Choroid plexus epithelial cell (primary cell): ENCODE measurements around the gene KRABD2.

Source experiments
- DNase-seq: peaks from one replicate; pipeline ENCODE4 v3.0.0-alpha.2; 2010; ENCODE audit warnings: low read depth
- H3K4me3 ChIP-seq: 2 replicates; pipeline ENCODE4 v1.5.1; 2011; ENCODE audit warnings: low read depth, mild to moderate bottlenecking, control low read depth, low read length, moderate library complexity
- TF ChIP-seq, protein P1 (sequence below): conservative IDR thresholded peaks from 2 replicates; pipeline ENCODE4 v1.5.1; 2011; ENCODE audit warnings: low read depth, mild to moderate bottlenecking, control low read depth, inconsistent platforms, low read length, moderate library complexity

The KRABD2 gene

DNA sequence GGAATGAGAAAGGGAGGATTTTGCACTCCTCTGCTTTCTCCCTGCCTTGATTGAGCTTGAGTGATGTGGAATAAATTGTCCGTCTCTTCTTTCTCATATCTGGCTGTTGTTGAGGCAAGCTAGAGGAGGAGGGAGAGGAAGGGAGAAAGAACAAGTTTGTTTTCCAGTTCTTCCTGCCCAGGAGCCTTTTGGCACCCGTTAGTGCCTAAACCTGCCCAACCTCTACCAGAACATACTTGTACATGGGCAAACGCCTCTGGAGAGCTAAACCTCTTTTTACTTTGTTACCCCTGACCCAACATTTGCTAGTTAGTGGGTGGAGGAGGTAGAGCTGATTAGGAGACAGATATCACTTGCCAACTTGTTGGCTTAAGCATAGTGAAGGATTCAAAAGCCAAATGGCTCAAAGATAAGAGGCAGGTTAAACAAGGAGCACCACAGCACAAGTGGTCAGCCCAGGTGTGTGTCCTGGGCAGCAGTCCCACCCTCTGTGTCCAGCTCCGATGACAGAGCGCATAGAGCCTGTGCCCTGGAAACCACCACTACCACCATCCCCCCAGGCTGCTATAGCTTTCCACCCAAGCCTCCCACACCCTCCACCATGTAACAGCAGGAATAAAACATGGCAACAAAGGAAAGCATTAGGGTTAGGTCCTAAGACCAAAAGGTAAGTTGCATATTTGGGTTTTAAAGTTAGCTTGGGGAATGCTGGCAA, 30.4 kb downstream of the KRABD2 start:
- TF ChIP-seq, protein P1, sequence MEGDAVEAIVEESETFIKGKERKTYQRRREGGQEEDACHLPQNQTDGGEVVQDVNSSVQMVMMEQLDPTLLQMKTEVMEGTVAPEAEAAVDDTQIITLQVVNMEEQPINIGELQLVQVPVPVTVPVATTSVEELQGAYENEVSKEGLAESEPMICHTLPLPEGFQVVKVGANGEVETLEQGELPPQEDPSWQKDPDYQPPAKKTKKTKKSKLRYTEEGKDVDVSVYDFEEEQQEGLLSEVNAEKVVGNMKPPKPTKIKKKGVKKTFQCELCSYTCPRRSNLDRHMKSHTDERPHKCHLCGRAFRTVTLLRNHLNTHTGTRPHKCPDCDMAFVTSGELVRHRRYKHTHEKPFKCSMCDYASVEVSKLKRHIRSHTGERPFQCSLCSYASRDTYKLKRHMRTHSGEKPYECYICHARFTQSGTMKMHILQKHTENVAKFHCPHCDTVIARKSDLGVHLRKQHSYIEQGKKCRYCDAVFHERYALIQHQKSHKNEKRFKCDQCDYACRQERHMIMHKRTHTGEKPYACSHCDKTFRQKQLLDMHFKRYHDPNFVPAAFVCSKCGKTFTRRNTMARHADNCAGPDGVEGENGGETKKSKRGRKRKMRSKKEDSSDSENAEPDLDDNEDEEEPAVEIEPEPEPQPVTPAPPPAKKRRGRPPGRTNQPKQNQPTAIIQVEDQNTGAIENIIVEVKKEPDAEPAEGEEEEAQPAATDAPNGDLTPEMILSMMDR: no peak
- H3K4me3 ChIP-seq: no peak overlapping the region
- DNase-seq: no peak

DNA sequence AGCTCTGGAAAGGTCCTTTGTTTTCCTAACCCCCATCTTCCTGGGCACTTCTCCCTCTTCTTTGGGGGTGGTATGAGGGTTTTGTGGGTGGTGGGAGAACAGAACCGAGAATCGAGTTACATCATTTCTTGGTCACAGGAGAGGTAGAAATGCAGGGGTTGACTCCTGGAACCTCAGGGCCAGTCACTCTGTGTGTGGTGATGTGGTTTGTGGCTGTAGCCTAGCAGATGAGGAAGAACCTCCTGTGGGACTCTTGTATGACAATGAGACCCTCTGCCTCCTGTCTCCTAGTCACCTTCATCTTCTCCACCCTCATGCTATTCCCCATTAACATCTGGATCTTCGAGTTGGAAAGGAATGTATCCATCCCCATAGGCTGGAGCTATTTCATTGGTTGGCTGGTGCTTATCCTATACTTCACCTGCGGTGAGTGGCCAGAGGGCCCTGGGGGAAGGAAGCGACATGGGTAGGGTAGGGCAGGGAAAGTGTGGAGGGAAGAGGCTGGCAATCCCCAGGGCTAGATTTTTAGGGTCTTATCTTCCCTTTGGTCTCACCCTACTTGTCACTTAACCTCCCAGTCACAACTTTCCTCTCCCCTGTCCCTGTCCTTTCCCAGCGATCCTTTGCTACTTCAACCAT, 31.3 kb downstream of the KRABD2 start:
- TF ChIP-seq, protein P1: no peak
- no peak for DNase-seq

DNA sequence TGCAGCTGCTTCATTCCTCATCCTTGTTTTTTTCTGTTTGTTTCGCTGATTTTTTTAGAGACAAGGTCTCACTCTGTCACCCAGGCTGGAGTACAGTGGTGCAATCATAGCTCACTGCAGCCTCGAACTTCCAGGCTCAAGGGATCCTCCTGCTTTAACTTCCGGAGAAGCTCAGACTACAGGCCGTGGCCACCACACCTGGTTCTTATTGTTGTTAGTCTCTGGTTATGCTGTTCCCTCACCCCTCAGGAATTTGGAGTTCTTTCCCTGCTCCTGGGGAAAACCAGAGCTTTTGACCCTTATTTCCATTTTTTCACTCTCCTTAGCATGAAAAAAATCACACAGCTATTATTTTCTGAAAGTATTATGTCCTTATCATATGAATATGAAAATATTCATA, 35.0 kb downstream of the KRABD2 start:
- no peak overlapping the region for H3K4me3 ChIP-seq
- peak; percentile 27 for DNase-seq
- TF ChIP-seq, protein P1: no peak

More for the DNA sequence above, 31.3 kb downstream of the KRABD2 start:
- H3K4me3 ChIP-seq: no peak overlapping the region

DNA sequence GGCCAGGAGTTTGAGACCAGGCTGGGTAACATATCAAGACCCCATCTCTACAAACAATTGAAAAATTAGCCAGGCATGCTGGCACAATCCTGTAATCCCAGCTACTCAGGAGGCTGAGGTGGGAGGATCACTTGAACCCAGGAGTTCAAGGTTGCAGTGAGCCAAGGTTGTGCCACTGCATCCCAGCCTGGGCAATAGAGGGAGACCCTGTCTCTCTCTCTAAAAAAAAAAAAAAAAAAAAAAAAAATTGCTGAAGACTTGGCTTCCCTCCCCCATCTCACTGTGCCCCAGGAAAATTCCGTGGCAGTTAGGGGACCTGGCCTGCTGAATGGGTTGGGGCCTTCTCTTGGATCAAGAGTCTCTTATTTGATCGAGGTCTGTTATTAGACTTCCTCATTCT, 37.0 kb downstream of the KRABD2 start, which contains the start of gene ODF4:
Gene ODF4, plus strand, starts transcription at position 301 of the 400 bp plus-strand sequence. CDS start 212 bp downstream, outside the sequence.
- no peak for DNase-seq
- H3K4me3 ChIP-seq: no peak within 1 kb of the TSS
- TF ChIP-seq, protein P1: no peak

DNA sequence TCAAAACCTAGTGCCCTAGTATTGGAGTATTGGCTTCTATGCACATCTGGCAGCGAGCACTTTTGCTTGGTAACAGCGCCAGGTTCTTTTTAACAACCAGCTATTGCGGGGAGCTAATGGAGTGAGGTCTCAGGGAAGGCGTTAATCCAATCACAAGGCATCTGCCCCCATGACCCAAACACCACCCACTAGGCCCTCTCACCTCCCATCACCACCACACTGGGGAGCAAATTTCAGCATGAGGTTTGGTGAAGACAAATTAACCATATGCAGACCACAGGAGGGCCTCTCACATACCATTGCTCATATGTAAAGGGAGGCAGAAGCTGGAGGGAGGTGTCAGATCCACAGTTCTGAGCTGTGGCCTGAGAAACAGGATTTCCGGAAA, 37.8 kb downstream of the KRABD2 start:
- TF ChIP-seq, protein P1: no peak
- H3K4me3 ChIP-seq: no peak overlapping the region
- peak; percentile 13 for DNase-seq

DNA sequence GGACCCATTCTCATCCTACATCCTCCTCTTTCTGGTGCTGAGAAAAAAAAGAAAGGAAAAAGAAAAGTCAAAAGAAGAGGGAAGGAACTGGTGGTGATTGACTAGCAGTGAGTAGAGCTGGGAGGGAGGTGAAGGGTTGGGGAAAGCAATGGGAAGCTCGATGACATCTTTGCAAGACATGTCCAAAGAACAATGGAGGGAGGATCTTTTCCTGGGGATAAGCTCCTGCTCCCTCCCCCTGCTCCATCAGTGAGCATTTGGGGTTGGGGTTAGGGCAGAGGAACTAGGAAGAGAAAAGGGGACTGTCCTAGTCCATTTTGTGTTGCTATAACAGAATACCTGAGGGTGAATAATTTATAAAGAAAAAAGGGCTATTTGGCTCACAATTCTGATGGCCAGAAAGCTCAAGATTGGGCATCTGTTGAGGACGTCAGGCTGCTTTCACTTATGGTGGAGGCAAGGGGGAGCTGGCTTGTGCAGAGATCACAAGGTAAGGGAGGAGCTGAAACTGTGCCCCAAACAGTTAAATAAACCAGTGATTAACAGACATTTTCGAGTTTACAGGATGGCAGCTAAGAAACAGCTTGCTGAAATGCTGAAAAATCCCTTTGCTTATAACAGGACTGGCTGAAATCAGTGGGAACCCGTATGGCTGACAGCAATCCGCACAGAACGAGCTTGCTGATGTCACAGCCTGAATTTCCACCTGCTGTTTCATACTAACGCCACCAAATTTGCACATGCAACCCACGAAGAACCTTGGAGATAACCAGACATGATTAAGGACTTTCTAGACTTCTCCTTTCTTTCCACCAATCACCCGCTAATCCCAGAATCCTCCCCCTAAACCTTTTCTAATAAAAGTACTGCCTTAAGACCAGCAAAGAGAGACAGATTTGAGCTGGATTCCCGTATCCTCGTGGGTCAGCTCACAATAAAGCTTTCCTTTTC, 38.4 kb downstream of the KRABD2 start:
- DNase-seq: peak; percentile 15
- TF ChIP-seq, protein P1: no peak
- H3K4me3 ChIP-seq: no peak overlapping the region
